GM19452 (cell line): ENCODE measurements around the gene KRTAP22-2.

Experiments used
- ATAC-seq: cut with Tn5 transposase; IDR thresholded peaks from one replicate; pipeline ENCODE4 v1.9.1; 2021; ENCODE audit not compliant: unreplicated experiment

Gene KRTAP22-2

DNA sequence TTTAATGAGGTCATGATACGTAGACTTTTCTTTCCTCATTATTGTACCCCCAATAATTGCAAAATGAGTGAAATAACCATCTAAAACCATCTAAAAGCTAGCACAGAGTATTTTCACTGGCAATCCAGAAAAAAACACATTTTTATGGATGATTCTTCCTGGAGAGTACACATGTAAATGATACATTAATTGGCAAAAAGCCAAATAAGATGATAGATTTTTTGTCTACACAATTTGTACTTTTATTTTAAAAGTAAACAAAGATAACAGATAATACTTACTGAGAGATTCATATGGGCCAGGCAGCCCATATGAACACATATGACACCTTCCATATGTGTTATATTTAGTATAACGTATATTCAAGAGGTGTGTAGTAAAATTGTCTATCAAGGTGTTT, 26.6 kb downstream of the KRTAP22-2 start:
- ATAC-seq, result no peak

DNA sequence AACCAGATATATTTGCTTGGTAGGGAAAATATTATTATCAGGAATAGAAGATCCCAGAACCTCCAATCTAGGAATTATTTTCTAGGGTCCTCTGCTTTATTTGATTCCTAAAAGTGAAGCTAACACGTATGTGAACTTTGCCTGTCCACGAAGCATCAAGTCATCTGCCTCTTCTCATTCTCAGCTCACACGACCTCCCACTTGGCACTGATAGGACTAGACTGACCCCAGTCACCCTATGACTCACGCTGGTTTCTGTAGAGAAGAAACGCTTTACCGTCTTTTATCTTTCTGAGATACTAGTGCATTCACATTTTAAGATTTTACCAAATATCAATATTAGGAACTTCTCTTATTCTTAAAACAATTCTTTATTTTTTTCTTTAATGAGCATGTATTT, 27.1 kb downstream of the KRTAP22-2 start:
- ATAC-seq, result no peak

DNA sequence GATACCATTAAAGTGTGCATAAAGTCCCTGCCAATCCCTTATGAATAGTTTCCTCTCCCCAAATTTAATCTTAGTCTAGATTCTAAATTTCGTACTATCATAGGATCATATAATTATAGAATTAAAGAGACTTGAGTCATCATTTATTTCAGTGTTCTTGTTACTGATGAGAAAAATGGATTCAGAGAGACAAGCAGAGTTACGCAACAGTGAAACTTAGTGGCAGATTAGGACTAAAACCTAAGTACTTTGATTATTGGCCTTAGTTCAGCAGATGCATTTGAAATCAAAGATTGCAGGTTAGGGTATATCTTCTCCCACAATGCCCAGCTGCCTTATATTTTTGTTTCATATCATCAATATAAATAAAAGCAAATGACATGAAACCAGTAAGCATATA, 28.2 kb downstream of the KRTAP22-2 start:
- ATAC-seq, result no peak

DNA sequence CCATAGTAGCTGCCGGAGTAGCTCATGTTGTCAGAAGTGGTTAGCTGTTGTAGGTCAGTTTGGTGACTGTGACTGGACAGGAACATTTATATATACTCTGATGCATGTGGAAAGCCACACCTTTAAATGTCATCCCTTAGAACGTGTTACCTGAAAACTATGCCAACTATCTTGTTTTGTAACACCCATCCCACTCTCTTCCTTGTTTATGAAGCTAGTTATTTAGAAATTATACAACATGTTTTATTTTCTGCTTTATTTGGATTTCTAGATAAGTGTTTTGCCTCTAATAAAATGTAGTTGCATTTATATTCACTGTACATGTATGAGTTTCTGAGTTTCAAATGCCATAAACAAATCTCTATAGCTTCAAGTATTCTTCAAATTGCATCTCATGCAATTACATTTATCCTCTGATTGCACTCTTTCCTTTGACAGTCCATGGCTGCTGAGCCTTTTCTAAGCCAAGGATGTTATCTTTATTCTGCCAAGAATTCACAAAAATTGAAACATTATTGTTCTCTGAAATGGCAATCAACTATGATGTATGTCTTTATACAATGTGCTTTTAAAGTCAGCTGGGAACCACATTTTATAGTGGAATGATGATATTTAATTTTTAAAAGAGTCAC, 28.8 kb downstream of the KRTAP22-2 start, which contains the start of gene KRTAP19-7:
TSS of gene KRTAP19-7 (minus strand) at position 51 of the 632 bp plus-strand sequence. CDS start at position 26, 25 bp downstream.
- no peak for ATAC-seq

DNA sequence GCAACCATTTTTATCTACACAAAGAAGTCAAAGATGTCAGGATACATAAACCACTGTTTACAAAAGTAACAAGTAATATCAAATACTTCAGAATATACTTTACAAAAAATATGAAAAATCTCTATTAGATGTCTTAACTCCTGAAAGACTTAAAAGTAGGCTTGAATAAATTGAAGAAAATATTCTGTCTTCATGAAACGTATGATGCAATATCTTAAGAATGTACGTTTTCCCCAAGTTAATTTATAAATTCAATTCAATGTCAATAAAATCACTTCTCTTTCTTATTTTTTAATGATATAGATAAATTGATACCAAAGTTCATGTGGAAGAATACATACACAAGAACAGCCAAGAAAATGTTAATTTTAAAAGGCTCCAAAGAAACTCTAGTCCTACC, 35.1 kb downstream of the KRTAP22-2 start:
- no peak for ATAC-seq

DNA sequence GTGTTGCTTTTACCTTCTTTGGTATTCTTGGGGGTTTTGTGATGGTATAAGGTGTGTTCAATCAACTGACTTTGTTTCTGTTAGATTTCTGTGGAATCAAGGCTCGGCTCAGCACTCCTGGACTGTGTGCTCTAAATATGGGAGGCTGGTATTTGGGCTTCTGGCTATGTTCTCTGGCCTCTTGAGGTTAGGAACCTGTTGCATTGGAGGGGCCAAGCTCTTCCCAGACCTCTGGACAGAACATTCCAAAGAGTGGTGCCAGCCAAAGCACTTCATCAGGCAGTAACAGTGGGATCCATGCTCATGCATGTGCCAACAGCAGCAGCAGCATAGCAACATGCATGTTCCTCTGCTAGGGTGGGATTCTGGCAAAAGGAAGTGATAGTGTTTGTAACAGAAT, 37.4 kb downstream of the KRTAP22-2 start:
- ATAC-seq, result no peak

DNA sequence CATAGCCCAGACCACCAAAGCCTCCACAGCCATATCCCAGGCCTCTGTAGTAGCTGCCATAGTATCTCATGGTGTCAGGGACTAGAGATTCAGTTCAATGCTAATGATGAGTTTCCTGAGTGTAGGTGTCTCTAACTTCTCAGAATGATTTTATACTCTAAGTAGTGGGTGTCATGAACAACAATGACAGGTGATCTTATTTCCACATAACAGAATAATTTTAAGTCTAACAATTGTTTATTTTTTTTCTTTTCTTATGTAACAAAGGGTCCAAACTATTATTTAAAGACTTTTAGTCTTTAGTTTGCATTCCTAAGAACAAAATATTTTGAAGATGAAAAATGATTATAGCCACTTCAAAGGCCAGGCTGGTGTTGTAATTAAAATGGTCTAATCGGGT, 48.4 kb downstream of the KRTAP22-2 start, which contains the start of gene KRTAP19-6:
TSS of gene KRTAP19-6 (minus strand) at position 101 of the 400 bp plus-strand sequence. CDS start at position 70, 31 bp downstream.
- ATAC-seq, result no peak
